ENCODE data around the gene SPIB.
"Not testable (repeated sequence)": the region's sequence is repeated elsewhere in the genome, so short reads cannot be mapped to it uniquely, and the experiment has no call there.

SPIB gene

GRCh38 chr19:50418176-50419021 is at the start of gene SPIB:
Gene SPIB, plus strand, starts transcription at chr19:50418938. Its CDS starts 25 bp downstream, at chr19:50418963.
- peak in 1 of 2 donors; percentile 13 for DNase-seq

- DNase-seq = no peak
Observed at GRCh38 chr19:50371914-50372475, 46.7 kb upstream of the SPIB start.

GRCh38 chr19:50376166-50377050 is 42.3 kb upstream of the SPIB start, which contains the start of gene NR1H2:
Gene NR1H2, plus strand, starts transcription at chr19:50376457. Its CDS starts 1,149 bp downstream, at chr19:50377606.
- DNase-seq = peak; percentile 94

- peak; percentile 57 to 69 for DNase-seq
Observed at GRCh38 chr19:50377051-50377461, 41.7 kb upstream of the SPIB start.

DNA sequence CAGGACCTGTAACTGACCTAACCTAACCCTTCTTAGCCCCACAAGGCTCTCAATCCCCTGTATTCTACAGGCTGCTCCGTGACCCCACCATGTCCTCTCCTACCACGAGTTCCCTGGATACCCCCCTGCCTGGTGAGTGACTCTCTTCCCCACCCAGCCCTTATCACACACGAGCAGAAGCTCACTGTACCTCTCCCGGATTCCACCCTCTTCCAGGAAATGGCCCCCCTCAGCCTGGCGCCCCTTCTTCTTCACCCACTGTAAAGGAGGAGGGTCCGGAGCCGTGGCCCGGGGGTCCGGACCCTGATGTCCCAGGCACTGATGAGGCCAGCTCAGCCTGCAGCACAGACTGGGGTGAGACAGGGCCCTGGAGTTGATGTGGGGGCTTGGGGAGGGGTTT is 41.2 kb upstream of the SPIB start:
- DNase-seq = no peak

DNA sequence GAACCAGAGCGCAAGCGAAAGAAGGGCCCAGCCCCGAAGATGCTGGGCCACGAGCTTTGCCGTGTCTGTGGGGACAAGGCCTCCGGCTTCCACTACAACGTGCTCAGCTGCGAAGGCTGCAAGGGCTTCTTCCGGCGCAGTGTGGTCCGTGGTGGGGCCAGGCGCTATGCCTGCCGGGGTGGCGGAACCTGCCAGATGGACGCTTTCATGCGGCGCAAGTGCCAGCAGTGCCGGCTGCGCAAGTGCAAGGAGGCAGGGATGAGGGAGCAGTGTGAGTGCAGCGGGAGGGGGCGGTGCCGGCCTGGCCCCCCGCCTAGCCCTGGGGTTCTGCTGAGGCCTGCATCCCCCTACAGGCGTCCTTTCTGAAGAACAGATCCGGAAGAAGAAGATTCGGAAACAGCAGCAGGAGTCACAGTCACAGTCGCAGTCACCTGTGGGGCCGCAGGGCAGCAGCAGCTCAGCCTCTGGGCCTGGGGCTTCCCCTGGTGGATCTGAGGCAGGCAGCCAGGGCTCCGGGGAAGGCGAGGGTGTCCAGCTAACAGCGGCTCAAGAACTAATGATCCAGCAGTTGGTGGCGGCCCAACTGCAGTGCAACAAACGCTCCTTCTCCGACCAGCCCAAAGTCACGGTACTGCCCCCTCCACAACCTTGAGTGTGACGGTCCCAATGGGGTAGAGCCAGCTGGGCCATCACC is 40.4 kb upstream of the SPIB start:
- DNase-seq = no peak

DNA sequence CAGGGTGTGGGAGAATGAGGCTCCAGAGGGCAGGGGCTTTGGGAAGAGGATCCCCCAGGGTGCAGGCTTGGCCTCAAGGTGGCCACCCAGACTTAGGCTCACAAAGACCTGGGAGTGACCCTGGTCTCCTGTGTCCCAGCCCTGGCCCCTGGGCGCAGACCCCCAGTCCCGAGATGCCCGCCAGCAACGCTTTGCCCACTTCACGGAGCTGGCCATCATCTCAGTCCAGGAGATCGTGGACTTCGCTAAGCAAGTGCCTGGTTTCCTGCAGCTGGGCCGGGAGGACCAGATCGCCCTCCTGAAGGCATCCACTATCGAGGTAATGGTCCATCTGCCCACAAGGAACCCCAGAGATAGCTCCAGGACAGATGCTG is 39.9 kb upstream of the SPIB start:
- no peak for DNase-seq

- no peak for DNase-seq
Observed at GRCh38 chr19:50379602-50380001, 39.1 kb upstream of the SPIB start.

DNA sequence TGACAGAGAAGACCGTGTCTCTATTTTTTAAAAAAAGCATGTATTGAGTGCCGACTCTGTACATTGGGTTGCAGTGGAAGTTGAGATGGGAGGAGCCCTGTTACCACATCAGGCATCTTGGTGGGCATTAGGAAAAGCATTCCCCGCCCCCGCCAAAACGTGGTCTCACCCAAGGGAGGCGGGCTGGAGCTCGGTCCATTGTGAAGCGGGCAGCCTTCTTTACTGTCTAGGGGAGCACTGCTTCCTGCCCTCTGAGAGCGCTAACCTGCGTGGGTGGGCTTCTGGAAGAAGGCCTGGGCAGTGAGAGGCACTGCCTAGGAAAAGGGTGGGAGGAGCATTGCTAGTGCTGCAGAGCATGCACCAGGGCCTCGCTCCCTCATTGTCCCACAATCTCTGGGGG is 38.6 kb upstream of the SPIB start:
- no peak for DNase-seq

DNA sequence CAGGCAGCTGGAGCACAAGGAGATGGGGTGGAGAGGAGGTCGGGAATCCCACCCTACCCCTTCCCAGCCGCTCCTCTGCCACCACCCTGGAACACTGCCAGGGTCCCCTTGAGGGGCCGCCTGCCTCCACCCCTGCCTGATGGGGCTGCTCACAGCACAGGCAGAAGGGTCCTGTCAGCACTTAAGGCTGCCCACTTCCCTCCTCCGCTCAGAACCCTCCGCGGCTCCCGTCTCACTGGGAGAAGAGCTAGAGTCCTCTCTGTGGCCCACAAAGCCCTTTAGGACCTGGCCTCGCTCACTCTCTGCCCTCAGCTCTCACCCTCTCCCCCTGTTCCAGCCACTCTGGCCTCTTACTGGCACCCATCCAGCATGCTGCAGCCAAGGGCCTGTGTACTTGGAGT is 38.0 kb upstream of the SPIB start:
- no peak for DNase-seq

GRCh38 chr19:50381881-50382729 is 36.6 kb upstream of the SPIB start:
- DNase-seq = no peak

GRCh38 chr19:50383001-50383851 is 35.5 kb upstream of the SPIB start:
- no peak for DNase-seq

- DNase-seq = peak; percentile 99
Observed at GRCh38 chr19:50383852-50384684, 34.7 kb upstream of the SPIB start, which contains the start of gene POLD1. Gene POLD1, plus strand, starts transcription at chr19:50384347. Its CDS starts 14,505 bp downstream, at chr19:50398852.

DNA sequence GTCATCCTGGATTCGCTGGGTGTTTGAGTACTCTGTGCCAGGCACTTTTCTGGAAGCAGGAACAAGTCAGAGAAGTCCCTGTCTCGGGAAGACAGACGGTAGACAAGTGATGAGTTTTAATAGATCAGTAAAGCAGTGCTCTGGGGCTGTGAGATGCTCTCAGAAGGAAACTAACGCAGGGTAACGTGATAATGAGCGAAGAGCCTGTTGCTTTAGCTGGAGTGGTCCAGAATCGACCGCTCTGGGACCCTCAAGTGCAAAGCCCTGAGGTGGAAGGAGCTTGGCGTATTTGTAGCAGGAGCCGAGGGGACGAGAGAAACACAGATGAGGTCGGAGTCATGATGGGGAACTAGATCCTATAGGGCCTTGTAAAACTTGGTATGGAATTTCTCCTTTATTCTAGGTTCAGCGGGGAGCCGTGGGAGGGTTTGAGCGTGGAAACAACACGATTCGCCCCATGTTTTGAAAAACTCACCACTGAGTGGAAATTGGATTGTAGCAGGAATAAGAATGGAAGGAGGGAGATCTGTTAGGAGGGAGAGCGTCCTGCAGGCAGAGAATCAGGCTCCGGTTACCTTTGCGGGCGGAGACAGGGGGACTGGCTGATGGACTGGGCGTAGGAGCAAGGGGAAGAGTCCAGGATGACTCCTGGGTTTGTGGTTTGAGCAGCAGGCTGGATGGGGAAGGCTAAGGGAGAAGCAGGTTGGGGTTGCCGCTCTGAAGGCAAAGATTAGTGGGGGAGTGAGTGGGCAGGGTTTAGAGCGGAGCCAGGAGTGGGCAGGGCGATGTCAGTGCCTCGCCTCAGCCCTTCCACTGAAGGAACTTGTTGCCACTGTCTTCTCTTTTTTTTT is 33.8 kb upstream of the SPIB start:
- no peak for DNase-seq

DNA sequence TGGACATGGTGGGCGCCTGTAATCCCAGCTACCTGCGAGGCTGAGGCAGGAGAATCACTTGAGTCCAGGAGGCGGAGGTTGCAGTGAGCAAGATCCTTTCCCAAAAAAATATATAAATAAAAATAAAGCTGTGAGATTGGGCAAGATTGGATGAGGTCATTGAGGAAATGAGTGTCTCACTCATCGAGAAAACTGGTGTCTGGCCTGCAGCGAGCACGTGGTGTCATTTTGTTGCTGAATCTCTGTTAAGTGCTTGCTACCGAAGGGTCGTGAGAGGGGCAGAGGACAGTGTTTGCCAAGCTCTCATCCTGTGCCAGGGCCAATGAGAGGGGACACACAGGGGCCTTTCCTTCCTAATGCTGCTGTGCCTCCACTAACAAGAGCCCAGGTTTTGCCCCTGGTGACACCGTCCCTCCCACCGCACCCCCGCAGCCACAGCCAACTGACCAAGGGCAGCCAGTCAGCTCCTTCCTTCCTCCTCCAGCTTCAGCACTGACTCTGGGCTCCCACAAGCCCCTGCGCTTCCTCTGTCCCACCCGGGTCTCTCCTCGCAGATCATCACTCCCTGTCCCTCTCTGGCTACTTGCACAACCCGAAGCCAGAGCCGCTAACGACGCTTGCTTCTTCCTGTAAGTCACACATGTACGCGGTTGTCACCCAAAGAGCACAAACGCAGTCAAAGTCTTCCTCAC is 31.4 kb upstream of the SPIB start:
- DNase-seq = no peak

DNA sequence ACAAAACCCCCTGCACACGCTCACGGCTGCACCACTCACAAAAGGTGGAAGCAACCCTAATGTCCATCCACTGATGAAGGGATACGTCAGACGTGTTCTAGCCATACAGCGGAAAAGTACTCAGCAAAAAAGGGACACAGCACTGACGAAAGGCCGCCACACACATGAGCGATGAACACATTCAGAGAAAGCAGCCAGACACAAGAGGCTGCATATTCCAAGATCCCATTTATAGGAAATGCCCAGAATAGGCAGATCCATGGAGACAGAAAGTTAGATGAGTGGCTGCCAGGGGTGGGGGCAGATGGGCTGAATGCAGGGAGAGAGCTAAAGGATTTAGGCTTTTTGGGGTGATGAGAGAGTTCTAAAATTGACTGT is 30.9 kb upstream of the SPIB start:
- no peak for DNase-seq

DNA sequence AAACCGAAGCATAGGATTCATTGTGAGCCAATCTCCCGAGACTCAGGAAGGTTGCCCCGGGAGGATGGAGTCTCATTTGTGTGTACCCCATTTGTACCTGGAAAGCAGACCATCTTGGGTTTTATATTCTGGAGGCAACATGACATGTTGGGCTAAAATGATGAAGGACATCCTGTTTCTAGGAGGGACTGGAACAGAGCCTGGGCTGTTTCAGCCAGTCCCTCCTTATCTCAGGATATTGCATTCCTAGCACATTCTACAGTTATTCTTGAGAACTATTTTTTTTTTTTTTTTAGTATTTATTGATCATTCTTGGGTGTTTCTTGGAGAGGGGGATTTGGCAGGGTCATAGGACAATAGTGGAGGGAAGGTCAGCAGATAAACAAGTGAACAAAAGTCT is 28.4 kb upstream of the SPIB start:
- DNase-seq = not testable (repeated sequence)

GRCh38 chr19:50390952-50391351 is 27.8 kb upstream of the SPIB start:
- not testable (repeated sequence) for DNase-seq

Data from stimulated activated CD4-positive, alpha-beta T cell treated with anti-CD3 and anti-CD28 coated beads, Interleukin-2, amount 100 ng/mL, for 24 hours (primary cell).